Muscle layer of duodenum (tissue), 2 donors: Measurements from ENCODE around the gene CPA2.
"Not testable (repeated sequence)": the region's sequence is repeated elsewhere in the genome, so short reads cannot be mapped to it uniquely, and the experiment has no call there.

Experiments
- H3K27ac ChIP-seq: one replicate; pipeline ENCODE4 v1.7.0; 2013; ENCODE audit warnings: mild to moderate bottlenecking, low read length
- H3K27me3 ChIP-seq: one replicate; pipeline ENCODE4 v1.7.0; 2013; ENCODE audit warnings: low read depth, mild to moderate bottlenecking, control low read depth, low read length
- H3K36me3 ChIP-seq, 2 donors: one replicate each; pipeline ENCODE4 v1.7.0; 2013; ENCODE audit warnings: low read length in 2 of 2, control low read depth in 1 of 2, mild to moderate bottlenecking in 1 of 2; ENCODE audit not compliant: insufficient read depth in 2 of 2, control insufficient read depth in 1 of 2
- H3K4me1 ChIP-seq, 2 donors: one replicate each; pipeline ENCODE4 v1.7.0; 2013; ENCODE audit warnings: low read length in 2 of 2, mild to moderate bottlenecking in 2 of 2, control low read depth in 1 of 2, moderate library complexity in 1 of 2; ENCODE audit not compliant: insufficient read depth in 2 of 2, control insufficient read depth in 1 of 2
- H3K4me3 ChIP-seq, 2 donors: one replicate each; pipeline ENCODE4 v1.7.0; 2013; ENCODE audit warnings: low read length in 2 of 2, low read depth in 1 of 2, mild to moderate bottlenecking in 1 of 2
- H3K9me3 ChIP-seq, 2 donors: one replicate each; pipeline ENCODE4 v1.7.0; 2013; ENCODE audit warnings: low read length in 2 of 2, control low read depth in 1 of 2, mild to moderate bottlenecking in 1 of 2; ENCODE audit not compliant: control insufficient read depth in 1 of 2
- donor health status: healthy.

Gene CPA2

GRCh38 chr7:130266258-130266960 is at the start of gene CPA2:
TSS of gene CPA2 (plus strand) at chr7:130266863. CDS start at chr7:130266882, 19 bp downstream.
- H3K27ac ChIP-seq = no peak within 1 kb of the TSS
- H3K4me3 ChIP-seq = no peak within 1 kb of the TSS
- no peaks in the 10 kb centered on the region for H3K4me1 ChIP-seq
- H3K9me3 ChIP-seq = no peaks in the 10 kb centered on the region
- no peaks in the 10 kb centered on the region for H3K36me3 ChIP-seq
- H3K27me3 ChIP-seq = no peaks in the 10 kb centered on the region

- H3K27me3 ChIP-seq = no peaks in the 10 kb centered on the region
- H3K27ac ChIP-seq = no peak overlapping the region
- no peaks in the 10 kb centered on the region for H3K36me3 ChIP-seq
- H3K4me1 ChIP-seq = no peaks in the 10 kb centered on the region
- H3K9me3 ChIP-seq = no peaks in the 10 kb centered on the region
- no peak overlapping the region for H3K4me3 ChIP-seq
Measured at GRCh38 chr7:130218806-130219620, 47.6 kb upstream of the CPA2 start.

- Histone ChIP-seq H3K9me3 (no peaks in the 10 kb centered on the region), H3K4me3 (no peak overlapping the region), H3K27ac (no peak overlapping the region), H3K4me1 (no peaks in the 10 kb centered on the region), H3K36me3 (no peaks in the 10 kb centered on the region), H3K27me3 (no peaks in the 10 kb centered on the region)
Measured at GRCh38 chr7:130219871-130220270, 46.8 kb upstream of the CPA2 start.

- H3K9me3 ChIP-seq = no peaks in the 10 kb centered on the region
- no peak overlapping the region for H3K4me3 ChIP-seq
- no peaks in the 10 kb centered on the region for H3K27me3 ChIP-seq
- H3K27ac ChIP-seq = no peak overlapping the region
- no peaks in the 10 kb centered on the region for H3K4me1 ChIP-seq
- no peaks in the 10 kb centered on the region for H3K36me3 ChIP-seq
Measured at GRCh38 chr7:130221746-130222145, 44.9 kb upstream of the CPA2 start.

- Histone ChIP-seq H3K27me3 (no peaks in the 10 kb centered on the region), H3K9me3 (no peaks in the 10 kb centered on the region), H3K36me3 (no peaks in the 10 kb centered on the region), H3K4me1 (peaks cover 3 to 5% of the 10 kb centered on the region in 2 donors), H3K4me3 (no peak overlapping the region), H3K27ac (no peak overlapping the region)
Measured at GRCh38 chr7:130223646-130224045, 43.0 kb upstream of the CPA2 start.

- no peak overlapping the region for H3K27ac ChIP-seq
- no peak overlapping the region for H3K4me3 ChIP-seq
- H3K36me3 ChIP-seq = no peaks in the 10 kb centered on the region
- H3K4me1 ChIP-seq = peaks cover 5 to 6% of the 10 kb centered on the region in 2 donors
- H3K9me3 ChIP-seq = no peaks in the 10 kb centered on the region
- H3K27me3 ChIP-seq = no peaks in the 10 kb centered on the region
Measured at GRCh38 chr7:130224210-130224609, 42.5 kb upstream of the CPA2 start.

- not testable (repeated sequence) for H3K4me1 ChIP-seq, H3K27ac ChIP-seq, H3K27me3 ChIP-seq, H3K9me3 ChIP-seq, H3K4me3 ChIP-seq, H3K36me3 ChIP-seq
Measured at GRCh38 chr7:130224923-130225322, 41.7 kb upstream of the CPA2 start.

- no peak overlapping the region for H3K27ac ChIP-seq
- H3K4me3 ChIP-seq = no peak overlapping the region
- no peaks in the 10 kb centered on the region for H3K27me3 ChIP-seq
- no peaks in the 10 kb centered on the region for H3K36me3 ChIP-seq
- no peaks in the 10 kb centered on the region for H3K9me3 ChIP-seq
- H3K4me1 ChIP-seq = peaks cover 6 to 9% of the 10 kb centered on the region in 2 donors
Measured at GRCh38 chr7:130226333-130226732, 40.3 kb upstream of the CPA2 start.

- no peaks in the 10 kb centered on the region for H3K36me3 ChIP-seq
- H3K27ac ChIP-seq = no peak overlapping the region
- peaks cover 6 to 9% of the 10 kb centered on the region in 2 donors for H3K4me1 ChIP-seq
- H3K4me3 ChIP-seq = no peak overlapping the region
- no peaks in the 10 kb centered on the region for H3K9me3 ChIP-seq
- H3K27me3 ChIP-seq = no peaks in the 10 kb centered on the region
Measured at GRCh38 chr7:130227883-130228575, 38.6 kb upstream of the CPA2 start.

GRCh38 chr7:130228840-130229502 is 37.7 kb upstream of the CPA2 start:
- peaks cover 6 to 9% of the 10 kb centered on the region in 2 donors for H3K4me1 ChIP-seq
- H3K4me3 ChIP-seq = no peak overlapping the region
- no peaks in the 10 kb centered on the region for H3K36me3 ChIP-seq
- H3K27ac ChIP-seq = no peak overlapping the region
- H3K27me3 ChIP-seq = no peaks in the 10 kb centered on the region
- H3K9me3 ChIP-seq = no peaks in the 10 kb centered on the region

GRCh38 chr7:130229981-130230380 is 36.7 kb upstream of the CPA2 start:
- not testable (repeated sequence) for H3K27ac ChIP-seq, H3K9me3 ChIP-seq, H3K4me3 ChIP-seq, H3K27me3 ChIP-seq, H3K36me3 ChIP-seq, H3K4me1 ChIP-seq
